Measurements from ENCODE around the gene ORMDL2.

- TF ChIP-seq, protein P1, sequence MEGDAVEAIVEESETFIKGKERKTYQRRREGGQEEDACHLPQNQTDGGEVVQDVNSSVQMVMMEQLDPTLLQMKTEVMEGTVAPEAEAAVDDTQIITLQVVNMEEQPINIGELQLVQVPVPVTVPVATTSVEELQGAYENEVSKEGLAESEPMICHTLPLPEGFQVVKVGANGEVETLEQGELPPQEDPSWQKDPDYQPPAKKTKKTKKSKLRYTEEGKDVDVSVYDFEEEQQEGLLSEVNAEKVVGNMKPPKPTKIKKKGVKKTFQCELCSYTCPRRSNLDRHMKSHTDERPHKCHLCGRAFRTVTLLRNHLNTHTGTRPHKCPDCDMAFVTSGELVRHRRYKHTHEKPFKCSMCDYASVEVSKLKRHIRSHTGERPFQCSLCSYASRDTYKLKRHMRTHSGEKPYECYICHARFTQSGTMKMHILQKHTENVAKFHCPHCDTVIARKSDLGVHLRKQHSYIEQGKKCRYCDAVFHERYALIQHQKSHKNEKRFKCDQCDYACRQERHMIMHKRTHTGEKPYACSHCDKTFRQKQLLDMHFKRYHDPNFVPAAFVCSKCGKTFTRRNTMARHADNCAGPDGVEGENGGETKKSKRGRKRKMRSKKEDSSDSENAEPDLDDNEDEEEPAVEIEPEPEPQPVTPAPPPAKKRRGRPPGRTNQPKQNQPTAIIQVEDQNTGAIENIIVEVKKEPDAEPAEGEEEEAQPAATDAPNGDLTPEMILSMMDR (IDR thresholded peaks at IDR 0.05), result no peak
- TF ChIP-seq POLR2A (IDR thresholded peaks at IDR 0.05), result no peak
Measured at GRCh38 chr12:55845785-55846496, 28.1 kb downstream of the ORMDL2 start.

All from vagina (tissue), 2 donors.